Measurements from ENCODE around the gene ZNF324B.
A peak's percentile ranks its signal among the peaks of the same experiment; 100 is the strongest.
"Not testable (repeated sequence)": the region's sequence is repeated elsewhere in the genome, so short reads cannot be mapped to it uniquely, and the experiment has no call there.

ZNF324B gene

GRCh38 chr19:58456111-58456510 is 4.7 kb downstream of the ZNF324B start:
- no peak for DNase-seq

DNA sequence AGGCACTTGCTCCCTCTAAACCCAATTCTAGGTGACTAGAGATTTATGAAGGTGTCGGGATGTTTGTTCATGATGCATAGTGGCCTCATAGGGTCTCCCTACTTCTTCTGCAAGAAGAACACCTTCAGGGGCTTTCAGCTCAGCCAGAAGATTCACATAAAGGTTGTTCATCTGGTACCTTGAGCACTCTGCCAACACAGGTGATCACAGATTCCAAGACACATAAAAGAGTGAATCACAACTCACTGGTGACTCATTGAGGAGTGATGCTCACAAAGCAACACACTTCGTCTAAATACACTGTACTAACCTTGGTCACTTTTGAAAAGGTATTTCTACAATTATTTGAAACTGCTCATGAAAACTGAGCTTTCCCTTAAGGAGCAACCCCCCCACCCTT is 8.6 kb downstream of the ZNF324B start:
- no peak for DNase-seq

DNA sequence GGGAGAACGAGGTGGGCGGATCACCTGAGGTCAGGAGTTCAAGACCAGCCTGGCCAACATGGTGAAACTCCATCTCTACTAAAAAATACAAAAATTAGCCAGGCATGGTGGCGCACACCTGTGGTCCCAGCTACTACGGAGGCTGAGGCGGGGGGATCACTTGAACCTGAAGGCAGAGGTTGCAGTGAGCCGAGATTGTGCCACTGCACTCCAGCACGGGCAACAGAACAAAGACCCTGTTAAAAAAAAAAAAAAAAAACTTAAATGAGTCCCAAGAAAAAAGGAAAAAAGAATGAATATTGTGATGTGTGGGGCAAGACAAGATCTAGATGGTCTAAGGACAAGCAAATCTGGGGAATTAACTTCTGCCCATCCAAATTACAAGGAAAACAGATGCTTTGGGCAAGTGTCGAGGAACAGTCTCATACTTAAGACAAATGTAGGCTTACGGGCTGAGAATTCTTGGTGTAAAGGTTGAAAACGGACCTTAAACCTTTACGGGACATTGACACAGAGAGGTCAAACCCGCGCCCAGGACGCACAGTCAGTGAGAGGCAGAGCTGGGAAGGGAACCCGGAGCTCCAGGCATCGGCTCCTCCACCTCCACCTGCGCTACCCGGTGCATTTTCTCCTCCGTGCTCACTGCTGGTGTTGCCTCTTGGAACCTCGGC is 14.8 kb downstream of the ZNF324B start:
- no peak for DNase-seq

DNA sequence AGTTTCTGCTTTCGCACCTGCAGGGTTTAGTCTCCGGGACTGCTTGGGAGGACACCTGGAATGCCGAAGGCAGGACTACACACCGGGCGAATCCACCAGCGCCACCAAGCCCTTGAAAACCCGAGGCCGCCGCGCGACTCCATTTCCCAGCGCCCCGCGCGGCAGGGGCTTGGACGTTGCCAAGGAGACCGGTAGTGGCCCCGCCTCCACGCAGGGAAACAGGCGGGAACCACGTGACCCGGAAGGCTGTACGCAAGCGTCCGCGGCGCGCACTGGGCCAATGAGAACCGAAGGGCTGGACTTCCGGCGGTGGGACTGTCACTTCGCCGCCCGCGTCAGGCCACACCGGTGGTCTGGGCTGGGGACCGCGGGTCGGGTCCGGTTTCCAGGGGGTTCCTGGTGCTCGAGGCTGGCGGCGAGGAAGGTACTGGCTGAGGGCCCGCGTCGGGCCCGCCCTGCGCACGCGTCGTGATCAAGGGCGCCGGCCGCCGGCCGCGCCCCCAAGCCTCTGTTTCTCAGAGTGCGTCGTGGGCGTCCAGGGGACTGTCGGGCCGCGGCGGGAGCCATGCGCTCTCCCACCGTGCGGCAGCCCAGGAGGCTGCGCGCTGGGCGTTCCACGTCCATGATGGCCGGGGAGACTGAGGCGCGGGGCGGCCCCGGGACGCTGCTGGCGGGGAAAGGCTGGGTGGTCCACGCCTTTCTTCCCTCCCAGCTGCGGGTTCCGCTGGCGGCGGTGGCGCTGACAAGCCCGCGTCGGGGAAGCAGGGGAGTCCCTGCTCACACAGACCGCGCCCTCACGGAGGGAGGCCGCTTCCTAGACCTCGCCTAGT is 15.6 kb downstream of the ZNF324B start, which contains the start of gene ZNF324:
Gene ZNF324 (plus strand): TSS at position 321 of the 830 bp plus-strand sequence. CDS start 2,106 bp downstream, outside the sequence.
- peak; percentile 88 to 99 for DNase-seq

GRCh38 chr19:58468216-58468839 is 16.9 kb downstream of the ZNF324B start:
- no peak for DNase-seq

DNA sequence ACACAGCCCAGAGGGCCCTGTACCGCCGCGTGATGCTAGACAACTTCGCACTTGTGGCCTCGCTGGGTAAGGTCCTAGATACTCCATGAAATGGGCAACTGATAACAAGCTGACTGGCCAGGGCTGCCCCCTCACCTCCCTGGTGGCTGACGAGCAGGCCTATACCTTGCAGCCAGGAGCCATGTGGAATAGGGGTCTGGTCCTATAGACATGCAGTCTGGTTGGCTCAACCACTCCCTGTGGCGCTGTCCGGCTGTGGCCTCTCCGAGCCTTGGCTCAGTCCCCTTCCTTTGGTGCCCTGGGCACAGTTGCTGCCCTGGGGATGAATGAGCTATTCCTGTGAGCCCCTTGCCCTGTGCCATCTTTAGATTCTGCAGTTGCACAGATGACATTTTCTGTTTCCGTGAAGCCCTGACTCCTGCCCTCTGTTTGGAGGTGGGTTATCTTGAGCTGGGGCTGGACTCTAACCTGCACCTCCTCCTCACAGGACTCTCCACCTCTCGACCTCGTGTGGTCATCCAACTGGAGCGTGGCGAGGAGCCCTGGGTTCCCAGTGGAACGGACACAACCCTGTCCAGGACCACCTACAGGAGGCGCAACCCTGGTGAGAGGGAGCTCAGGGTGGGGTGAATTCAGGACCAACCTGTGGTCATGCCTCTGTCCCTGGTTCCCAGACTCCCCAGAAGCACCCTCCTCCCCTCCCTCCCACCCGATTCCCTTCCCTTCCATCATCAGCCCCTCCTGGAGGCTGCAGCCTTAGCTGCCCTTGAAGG is 18.0 kb downstream of the ZNF324B start:
- DNase-seq = no peak

- DNase-seq = not testable (repeated sequence)
Observed at GRCh38 chr19:58470837-58471543, 19.6 kb downstream of the ZNF324B start.

DNA sequence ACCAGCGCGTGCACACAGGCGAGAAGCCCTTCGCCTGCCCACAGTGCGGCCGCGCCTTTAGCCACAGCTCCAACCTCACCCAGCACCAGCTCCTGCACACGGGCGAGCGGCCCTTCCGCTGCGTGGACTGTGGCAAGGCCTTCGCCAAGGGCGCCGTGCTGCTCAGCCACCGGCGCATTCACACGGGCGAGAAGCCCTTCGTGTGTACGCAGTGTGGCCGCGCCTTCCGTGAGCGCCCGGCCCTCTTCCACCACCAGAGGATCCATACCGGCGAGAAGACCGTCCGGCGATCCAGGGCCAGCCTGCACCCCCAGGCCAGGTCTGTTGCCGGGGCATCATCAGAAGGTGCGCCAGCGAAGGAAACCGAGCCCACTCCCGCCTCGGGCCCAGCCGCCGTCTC is 20.3 kb downstream of the ZNF324B start:
- no peak for DNase-seq

DNA sequence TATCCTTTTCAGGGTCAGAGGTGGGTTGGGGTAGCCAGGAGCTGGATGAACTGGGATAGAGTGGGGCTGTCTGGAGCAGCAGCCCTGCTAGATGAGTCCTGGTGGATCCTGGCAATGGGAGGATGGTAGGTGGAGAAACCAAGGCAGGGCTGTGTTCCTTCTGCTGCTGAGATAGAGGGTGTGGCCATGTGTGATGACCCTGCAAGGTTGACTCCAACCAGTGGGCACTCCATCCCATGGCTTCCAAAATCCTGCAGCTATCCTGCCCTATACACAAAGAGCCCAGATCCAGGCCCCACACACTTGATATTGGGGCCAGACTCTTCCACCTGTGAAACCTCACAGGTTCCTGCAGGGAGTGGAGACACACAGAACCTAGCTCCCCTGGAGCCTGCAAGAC is 22.4 kb downstream of the ZNF324B start:
- no peak for DNase-seq

- no peak for DNase-seq
Observed at GRCh38 chr19:58474291-58474996, 23.0 kb downstream of the ZNF324B start.

DNA sequence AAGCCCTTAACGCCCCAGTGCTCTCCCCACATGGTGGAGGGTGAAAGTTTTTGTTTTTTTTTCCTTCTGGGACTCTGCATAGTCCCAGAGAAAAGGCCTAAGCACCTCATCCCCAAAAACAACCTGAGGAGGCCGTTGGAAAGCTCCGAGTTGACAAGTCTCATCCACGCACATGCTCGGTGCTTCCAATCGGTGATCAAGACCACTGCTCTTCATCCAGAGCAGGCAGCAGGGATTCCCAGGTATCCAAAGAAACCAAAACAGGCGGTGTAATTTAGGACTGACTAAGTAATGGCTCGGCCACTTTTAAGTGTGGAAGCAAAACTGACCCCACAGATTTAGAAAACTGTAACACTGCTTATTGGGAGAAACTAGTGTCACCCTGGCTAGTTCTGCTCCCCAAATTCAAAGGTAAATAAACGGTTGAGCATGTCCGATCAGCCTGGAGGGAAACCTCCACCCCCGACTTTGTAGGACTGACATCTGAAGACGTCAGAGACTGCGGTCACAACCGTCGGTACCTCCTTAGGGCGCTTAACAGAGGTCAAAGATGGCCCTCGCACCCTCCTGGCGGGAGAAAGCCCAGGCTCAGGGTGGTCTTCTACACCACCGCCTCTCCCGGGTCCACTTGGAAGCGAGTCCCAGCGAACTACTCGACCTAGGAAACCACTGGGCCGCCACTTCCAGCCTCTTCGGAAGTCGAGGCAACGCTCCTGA is 23.7 kb downstream of the ZNF324B start:
- DNase-seq = no peak

GRCh38 chr19:58475714-58476497 is 24.5 kb downstream of the ZNF324B start, which contains the start of gene ZNF446:
ZNF446 (plus strand) TSS chr19:58476352; CDS start chr19:58477219, 867 bp downstream.
- DNase-seq = peak; percentile 93 to 98

DNA sequence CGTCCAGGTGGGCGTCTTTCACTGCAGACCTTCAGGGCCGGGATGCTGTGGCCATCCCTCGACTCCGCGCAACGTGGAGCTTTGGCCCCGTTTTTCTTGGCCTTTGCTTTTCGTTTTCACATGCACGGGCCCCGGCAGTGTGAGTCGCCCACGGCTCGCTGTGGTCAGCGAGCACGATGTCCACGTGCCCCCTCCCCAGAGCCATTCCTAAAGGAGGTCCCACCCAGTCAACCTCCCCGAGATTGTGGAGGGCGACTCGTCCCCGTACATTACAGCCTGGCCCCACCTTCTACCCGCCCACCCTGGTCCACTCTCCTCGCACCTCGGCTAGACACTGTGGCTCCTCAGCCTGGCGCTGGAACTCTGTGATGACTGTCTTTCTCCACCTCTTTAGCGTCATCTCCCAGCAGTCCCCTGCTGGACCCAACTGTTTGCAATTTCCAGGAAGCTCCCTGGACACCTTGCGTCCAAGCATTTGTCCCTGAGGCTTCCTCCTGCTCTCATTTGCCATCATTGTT is 25.1 kb downstream of the ZNF324B start:
- peak in 1 of 2 experiments; percentile 30 for DNase-seq

GRCh38 chr19:58477130-58477529 is 25.7 kb downstream of the ZNF324B start:
- no peak for DNase-seq

- DNase-seq = no peak
Observed at GRCh38 chr19:58477871-58478270, 26.4 kb downstream of the ZNF324B start.

GRCh38 chr19:58479303-58479702 is 27.9 kb downstream of the ZNF324B start:
- DNase-seq = no peak

DNA sequence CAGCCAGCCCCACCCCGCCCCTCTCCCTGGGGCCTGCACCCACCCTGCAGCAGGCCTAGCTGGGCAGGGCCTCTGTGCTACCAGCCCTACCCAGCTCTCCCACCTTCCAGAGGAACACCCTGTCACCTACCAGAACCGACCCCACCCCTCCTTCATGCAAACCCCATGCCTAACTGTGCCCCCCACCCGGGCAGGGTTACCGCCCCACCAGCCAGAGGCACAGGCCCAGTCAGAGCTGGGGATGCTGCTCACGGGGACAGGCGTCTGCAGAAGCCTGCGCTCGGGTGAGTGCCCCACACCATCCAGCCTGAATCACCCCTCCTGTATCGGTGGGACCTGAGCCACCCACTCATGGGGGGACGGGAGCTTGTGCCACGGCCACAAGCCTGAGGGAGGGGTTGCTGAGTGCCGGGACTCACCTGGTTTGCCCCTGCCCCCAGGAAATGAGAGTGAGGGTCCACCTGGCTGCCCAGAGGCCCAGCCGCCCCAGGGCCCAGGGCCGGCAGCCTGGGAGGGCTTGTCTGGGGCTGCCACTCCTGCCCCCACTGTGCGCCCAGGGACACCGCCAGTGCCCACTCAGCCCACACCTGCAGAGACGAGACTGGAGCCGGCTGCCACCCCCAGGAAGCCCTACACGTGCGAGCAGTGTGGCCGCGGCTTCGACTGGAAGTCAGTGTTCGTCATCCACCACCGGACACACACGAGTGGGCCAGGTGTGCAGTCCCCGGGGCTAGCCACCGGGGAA is 28.5 kb downstream of the ZNF324B start:
- DNase-seq = no peak

DNA sequence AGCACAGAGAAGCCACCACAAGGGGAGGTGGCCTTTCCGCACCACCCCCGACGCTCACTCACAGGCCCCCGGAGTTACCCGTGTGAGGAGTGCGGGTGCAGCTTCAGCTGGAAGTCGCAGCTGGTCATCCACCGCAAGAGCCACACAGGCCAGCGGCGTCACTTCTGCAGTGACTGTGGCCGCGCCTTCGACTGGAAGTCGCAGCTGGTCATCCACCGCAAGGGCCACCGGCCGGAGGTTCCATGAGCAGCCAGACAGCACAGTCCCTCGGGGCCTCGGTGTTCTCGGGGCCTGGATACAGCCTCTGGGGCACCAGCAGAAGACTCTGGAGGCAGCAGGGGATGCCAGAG is 29.0 kb downstream of the ZNF324B start:
- DNase-seq = no peak

DNA sequence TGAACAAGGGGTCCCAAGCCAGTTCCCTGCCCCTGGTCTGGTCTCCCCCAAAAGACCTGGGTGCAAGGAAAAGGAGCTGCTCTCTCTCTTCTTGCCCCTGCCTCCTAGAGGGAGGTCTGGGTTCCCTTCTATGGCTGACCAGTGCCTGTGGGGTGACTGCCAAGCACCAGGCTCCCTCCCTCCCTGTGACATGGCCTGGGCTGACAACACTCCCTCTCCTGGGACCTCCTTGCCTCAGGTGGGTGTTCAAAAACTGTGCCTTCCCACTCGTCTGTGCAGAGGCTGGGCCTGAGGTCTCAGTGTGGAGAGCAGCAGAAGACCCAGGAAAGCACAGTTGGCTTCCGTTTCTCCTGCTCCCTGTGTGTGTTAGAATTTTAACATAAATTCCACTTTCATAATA is 29.4 kb downstream of the ZNF324B start:
- no peak for DNase-seq

All from NCI-H526 (cell line).